GM15510 (cell line): ENCODE measurements around the gene SMS.

Experiments
- POLR2A ChIP-seq: IDR thresholded peaks from 3 replicates; pipeline ENCODE4 v1.6.1; 2011; ENCODE audit warnings: borderline replicate concordance; ENCODE audit not compliant: insufficient read length; ENCODE audit errors: extremely low read depth

SMS gene

DNA sequence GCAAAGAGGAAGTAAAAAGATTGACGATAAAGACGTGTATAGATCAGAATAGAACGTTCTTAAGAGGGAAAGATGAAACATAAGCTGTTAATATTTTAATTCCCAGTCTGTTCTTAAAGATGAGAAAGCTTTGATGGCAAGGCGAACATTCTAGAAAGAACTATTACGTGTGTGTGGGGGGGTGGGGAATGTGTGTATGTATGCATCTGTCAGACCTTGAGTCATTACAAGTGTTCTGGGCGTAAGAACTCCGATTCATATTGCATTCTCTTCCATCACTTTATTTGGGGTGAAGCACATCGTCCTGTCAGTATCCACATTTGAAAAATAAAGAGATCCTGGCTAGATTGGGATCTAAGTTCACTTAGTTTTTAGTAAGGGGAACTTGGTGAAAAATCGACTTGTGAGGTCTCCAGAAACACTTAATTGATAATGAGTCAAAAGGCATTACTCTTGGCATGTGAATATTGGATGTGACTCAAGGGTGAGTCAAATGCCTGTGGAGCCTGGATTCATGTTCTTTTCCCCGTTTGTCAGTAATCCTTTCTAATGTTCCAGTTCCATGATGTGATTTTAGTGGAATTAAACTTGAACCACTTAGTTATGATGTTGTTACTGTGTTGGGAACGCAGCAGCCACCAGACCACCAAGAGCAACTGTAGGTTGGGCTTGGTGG lies 3.1 kb downstream of the SMS start:
- no peak for TF ChIP-seq POLR2A

DNA sequence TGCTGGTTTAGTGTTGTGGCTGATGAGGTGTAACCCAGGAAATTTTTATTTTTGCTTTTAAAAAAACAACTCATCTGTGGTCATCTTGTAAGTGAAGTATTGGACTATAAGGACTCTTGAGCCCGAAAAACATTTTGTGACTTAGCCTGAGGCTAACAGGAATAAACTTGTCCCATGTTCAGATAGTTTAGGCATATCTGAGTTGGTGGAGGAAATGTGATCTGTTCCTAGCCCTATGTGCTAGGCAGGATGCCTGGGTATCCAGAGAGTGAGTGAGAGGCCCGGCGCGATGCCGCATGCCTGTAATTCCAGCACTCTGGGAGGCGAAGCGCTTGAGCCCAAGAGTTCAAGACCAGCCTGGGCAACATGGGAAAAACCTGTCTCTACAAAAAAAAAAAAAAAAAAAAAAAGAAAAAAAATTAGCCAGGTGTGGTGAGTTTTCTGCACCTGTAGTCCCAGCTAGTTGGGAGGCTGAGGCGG lies 3.7 kb downstream of the SMS start:
- no peak for TF ChIP-seq POLR2A

DNA sequence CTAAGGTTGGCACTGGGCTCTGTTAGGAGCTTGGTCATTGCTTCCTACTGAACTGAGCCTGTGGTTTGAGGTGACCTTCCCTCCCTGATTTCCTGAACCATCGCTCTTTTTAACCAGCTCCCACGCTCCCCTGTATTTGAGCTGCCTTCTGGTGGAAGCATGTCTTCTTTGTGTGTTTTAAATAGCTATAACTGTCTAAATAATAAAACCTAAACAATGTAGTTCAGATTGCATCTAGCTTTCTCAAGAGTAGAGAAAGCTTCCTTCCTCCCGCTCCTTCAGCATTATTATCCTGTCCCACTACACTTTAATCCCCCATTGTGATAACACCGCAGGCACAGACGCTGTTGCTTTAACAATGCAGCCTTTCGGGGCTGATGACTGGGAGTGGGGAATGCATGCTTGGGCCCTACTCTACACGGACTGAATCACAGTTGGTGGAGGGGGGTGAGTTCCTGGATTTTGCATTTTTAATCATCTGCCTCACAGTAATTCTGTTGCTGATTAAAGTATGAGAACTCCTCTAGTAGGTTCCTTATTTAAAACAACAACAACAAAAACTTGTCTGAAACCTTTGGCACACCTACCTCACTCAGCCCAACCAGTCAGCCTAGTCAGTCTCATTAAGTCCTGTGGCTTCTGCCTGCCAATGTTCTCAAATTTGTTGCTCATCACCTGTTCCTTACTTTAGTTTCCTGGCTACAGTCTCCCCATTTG lies 6.6 kb downstream of the SMS start:
- TF ChIP-seq POLR2A, result no peak

DNA sequence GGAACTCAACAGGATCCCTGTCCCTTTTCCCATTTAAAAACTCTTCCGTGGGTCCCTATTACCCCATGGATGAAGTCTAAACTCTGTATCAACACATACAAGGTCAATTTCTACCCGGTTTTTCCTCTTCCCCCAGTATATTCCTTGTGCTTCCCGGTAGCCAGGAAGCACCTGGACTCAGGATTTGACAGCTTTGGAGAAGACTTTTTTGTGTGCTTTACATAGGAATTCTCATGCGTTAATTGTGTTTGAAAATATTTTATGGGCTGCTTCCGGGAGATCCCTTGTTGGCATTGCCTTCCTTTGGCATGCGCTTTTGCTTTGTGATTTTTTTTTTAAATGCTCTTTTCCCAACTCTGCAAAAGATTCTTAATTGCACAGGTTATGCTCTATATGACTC lies 7.2 kb downstream of the SMS start:
- no peak for TF ChIP-seq POLR2A

DNA sequence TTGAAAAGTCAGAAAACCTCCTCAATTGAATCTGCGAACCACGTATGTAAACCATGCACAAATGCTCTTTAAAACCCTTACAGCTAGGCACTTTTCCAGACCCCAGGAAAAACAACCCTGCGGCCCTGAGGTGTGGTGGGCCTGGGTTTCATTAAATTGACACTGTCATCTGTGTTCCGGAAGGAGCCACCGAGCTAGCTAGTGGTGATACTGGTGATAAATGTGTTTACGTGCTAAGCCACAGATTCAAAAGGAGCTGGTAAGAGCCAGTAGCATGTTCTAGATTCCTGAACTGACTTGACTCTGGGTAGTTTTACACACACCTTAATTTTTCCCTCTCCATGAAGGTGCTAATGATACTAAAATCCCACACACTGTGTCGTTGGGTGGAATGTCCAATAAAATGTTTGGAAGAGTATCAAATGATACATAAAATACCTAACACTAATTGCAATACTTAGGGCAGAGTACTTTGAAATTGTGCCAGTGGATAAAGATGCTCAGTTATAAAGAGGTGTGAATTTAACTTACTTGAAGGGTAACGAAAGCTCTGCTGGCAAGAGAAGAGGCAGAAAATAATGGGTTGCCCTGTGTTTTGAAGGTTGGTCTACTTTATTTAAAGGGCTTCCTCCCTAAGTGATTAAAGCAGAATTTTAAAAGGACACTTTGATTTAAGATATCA lies 8.5 kb downstream of the SMS start:
- TF ChIP-seq POLR2A, result no peak

DNA sequence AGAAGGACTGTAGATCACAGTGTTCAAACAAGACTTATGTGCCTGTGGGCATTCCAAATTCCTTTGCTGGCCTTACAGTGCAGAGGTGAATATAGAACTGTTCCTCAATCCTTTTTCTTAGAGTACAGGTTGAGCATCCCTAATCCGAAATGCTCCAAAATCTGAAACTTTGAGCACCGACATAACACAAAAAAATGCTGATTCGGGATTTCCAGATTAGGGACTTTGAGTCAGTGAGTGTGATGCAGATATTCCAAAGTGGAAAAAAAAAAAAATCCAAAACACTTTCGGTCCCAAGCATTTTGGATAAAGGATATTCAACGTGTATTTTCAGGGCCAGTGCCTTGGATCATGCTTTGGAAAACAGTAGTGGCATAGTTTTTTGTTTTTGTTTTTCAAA lies 9.2 kb downstream of the SMS start:
- no peak for TF ChIP-seq POLR2A

DNA sequence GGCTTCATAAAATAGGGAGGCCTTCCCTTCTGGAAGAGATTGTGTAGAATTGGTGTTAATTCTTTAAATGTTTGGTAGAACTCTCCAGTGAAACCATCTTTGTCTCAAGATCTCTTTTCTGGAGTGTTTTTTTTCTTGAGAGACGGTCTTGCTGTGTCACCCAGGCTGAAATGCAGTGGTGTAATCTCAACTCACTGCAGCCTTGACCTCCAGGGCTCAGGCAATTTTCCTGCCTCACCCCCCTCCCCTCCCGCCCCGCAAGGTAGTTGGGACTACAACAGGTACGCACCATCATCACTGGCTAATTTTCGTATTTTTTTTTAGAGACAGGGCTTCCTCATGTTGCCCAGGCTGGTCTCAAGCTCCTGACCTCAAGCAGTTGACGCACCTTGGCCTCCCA lies 12.1 kb downstream of the SMS start:
- no peak for TF ChIP-seq POLR2A

DNA sequence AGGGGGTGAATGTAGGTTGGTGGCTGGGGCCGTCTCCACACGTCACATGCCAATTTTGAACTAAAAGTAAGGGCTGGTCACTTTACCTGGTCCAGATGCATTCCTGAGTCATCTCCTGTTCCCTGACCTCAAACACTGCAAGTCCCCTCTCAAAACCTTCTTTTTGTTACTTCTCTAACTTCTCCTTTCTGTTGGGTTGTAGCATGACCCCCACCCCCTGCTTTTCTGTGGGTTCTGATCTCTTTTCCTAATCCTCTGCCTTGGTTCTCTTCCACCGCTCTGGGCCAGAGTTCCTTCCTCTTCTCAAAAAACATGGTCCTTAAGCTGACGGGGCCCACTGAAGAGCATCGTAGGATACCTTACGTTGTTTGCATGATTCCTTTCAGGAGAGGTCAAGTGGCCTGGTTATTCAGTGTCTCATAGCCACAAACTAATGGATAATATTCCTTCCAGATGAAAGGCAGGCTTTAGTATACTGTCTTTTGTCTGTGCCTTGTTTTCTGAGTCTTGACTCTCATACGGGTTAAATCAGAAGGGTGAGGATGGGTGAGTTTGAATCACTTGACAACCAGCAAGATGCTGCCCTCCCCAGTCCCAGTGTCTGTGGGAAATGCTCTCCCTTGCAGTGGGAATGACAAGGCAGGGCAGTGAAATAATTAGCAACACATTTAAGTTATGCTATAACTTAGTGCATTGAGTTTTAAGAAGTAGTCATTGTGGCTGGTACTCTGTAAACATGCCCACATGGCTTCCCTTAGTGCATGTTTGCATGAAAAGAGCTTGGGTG lies 15.1 kb downstream of the SMS start:
- TF ChIP-seq POLR2A, result no peak

DNA sequence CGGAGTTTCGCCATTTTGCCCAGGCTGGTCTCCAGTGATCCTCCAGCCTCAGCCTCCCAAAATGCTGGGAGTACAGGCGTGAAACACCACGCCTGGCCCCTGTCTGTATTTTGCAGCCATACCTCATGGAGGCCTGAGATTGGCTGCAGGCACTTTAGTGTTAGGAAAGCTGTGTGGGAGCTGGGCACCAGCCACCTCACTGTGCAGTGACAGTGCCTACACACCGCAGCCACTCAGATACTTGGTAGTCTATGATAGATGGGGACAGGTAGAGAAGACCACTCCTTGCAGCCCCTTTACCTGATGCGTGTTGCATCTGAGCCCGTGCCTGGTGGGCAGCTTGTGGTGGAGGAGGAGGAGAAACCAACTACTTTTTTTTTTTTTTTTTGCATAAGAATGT lies 16.3 kb downstream of the SMS start:
- no peak for TF ChIP-seq POLR2A

DNA sequence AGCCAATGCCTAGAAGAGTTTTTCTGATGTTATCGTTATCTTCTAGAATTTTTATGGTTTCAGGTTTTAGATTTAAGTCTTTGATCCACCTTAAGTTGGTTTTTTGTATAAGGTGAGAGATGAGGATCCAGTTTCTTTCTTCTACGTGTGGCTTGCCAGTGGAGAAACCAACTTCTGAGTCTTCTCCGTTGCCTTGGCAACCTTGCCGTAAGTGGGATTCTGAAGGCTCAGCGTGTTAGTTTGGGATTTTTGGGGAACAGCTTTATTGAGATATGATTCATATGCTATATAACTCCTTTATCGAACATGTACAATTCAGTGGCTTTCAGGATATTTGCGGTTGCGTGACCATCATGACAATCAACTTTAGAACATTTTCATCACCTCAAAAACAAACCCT lies 17.7 kb downstream of the SMS start:
- no peak for TF ChIP-seq POLR2A

DNA sequence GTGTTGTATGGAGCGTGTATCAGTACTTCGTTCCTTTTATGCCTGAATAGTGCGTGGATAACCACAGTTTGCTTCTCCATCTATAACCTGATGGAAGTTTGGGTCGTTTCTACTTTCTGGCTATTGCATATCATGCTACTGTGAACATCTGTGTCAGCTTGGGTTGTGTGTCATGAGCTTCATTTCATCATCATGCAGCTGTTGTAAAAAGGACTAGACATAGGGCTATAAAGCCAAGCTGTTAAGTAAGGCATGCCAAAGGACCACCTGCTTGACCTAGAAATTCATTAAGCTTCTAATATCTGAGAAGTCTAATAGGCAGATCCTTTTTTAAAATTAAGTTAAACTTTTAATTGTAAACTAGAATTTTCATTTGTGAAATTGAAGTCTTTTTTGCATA lies 18.4 kb downstream of the SMS start:
- no peak for TF ChIP-seq POLR2A

DNA sequence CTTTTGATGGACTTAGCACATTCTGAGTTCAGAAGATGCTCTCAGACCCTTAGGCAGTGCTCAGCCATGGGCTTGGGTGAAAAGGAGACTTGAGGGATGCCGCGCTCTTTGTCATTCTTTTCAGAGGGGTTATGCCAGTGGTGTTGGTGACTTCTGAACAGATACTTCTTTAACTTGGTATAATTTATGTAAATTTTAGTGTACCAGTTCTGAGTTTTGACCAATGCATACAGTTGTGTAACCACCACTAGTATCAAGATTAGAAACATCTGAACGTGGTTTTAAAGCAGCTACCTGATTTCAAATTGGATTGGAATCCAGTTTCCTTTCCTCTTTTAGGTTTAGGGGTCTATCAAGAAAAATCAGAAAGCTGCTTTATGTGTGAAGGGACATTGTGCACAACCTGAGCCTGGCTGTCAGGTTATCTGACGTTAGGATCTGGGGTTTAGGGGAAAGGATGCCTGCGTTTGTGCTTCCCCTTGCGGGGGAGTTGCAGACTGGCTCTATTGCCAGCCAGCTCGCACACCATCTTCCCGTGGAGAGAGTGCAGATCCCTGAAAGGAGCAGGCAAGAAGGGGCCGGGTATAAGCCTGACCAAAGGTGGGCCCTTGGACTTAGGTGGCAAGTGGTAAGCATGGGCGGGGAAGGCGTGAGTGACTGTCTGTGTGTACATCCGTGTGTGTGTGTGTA lies 19.0 kb downstream of the SMS start:
- TF ChIP-seq POLR2A, result no peak

DNA sequence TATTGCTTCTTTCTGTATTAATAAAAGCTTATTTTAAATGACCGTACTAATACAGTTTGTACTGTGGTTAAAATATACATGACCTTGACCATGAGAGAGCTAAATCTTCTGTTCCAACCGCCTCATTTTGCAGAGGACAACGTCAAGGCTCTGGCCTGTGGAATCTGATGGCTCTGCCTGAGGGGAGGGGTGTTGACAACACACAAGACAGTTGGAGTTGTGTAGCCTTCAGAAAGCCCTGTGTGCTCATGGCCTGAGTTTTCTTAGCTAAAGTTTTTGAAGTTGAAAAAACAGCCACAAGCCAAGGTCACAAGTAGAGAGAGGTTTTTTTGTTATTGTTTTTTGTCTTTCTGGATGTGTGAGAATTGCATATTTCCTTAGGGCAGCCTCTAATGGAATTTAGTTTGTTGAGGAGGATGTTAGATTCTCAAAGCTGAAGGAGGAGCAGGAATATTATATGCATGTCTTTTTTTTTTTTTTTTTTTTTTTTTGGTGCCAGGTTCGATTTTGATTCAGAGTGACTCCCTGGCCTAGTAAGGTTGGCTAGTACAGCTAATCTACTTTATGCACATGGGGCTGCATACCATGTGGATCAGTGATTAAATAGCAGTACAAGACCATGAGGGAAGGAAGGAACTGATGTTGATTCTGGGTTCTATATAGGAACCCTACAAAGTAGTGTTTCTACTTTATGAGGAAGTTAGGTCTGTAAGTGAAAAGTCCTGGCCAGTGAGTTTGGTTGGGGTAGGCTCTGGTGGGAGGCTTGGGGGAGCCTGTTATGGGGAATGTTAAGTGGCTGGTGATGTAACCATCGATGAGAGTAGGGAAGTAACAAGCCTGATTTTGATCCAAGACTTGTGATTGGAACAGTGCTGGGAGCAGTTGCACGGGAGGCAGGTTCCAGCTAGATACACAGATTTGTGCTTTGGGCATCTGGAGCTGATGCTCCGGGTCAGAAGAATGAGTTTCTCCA lies 20.3 kb downstream of the SMS start:
- no peak for TF ChIP-seq POLR2A
